ENCODE data around the gene ZNF555.

The ZNF555 gene

DNA sequence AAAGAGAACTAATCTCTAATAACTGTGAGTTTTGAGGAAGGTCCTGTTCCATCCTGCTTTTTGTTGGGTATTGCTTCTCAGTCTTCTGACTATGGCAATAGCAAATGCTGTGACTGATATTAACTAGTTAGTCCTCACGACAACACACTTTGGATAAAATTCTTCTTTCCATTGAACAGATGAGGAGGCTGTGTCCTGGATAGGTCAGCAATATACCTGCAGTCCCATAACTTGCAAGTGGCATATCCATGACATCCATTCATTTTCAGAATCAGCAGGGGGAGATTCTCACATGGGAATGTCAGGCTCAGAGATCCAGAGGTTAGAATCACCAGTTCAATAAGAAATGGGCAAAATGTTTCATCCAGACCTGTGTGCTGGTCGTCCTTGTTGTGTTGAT, 14.3 kb upstream of the ZNF555 start:
- FAIRE-seq, result no peak

DNA sequence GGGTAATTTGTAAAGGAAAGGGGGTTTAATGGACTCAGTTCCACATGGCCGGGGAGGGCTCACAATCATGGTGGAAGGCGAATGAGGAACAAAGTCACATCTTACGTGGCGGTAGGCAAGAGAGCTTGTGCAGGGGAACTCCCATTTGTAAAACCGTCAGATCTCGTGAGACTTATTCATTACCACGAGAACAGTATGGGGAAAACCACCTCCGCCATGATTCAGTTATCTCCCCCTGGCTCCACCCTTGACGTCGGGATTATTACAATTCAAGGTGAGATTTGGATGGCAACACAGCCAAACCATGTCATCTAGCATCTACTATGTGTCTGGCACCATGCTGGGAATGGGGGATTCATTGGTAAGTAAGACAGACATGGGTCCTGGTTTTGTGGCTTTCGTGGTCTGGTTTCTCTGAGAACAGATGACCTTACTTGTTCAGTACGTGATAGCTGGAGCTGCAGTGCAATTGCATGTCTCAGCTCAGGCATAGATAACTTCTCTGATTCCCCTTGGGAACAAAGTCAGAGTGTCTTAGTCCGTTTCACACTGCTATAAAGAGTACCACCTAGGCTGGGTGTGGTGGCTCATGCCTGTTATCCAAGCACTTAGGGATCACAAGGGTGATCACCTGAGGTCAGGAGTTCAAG, 13.3 kb upstream of the ZNF555 start:
- no peak for FAIRE-seq

DNA sequence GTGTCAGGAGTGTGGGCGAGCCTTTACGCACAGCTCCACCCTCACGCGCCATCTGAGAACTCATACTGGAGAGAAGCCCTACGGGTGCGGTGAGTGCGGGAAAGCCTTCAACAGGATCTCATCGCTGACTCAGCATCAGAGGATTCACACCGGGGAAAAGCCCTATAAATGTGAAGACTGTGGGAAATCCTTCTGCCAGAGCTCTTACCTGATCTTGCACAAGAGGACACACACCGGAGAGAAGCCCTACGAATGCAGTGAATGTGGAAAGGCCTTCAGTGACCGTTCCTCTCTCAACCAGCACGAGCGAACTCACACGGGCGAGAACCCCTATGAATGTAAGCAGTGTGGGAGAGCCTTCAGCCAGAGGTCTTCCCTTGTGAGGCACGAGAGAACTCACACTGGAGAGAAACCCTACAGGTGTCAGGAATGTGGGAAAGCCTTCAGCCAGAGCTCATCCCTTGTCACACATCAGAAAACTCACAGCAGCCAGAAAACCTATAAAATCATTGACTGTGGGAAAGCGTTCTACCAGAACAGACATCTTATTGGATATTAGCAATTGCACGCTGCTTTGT, 6.9 kb upstream of the ZNF555 start:
- no peak for FAIRE-seq

DNA sequence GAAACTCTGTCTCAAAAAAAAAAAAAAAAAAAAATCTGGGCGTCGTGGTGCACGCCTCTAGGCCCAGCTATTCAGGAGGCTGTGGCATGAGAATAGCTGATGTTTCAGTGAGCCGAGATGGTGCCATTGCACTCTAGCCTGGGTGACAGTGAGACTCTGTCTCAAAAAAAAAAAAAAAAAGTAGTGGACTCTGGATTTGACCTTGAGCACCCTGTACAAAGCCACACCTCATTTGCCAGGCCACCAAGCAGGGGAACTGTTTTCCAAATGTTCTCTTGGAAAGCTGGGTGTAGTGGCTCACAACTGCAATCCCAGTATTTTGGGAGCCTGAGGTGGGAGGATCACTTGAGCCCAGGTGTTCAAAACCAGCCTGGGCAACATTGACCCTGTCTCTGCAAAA, 3.8 kb upstream of the ZNF555 start:
- FAIRE-seq, result no peak

DNA sequence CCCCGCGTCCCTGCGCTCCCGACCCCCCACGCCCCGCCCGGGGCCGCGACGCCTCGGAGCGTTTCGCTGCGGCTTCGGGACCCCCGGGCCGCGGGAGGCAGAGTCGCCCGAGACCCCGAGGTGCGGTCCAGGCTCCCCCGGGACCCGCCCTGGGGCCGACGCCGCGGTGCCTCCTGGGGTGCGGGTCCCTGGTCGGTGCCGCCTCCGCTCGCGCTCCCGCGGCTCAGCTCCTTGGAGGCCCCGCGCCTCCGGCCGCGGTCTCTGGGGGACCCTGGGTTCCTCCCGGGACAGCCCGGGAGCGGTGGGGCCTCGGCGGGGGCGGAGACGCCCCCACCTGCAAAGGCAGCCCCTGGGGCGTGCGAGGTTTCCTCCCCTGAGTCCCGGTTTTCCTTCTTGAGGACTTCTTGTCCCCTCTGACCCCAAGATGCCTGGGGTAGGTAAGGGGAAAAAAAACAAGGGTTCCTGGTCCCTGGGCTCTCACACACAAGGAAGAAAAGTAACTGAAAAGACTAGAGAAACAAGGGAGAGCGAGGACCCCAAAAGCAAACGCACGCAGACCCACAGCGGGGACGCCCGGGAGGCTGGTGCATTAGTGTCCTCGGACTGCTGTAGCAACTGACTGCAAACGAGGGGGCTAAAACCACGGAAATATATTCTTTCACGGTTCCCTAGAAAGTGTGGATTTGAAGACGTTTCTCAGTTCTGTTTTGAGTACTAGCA, 740 bp downstream of the ZNF555 start:
- no peak for FAIRE-seq

GRCh38 chr19:2845107-2845506, 3.8 kb downstream of the ZNF555 start:
- no peak for FAIRE-seq

- no peak for FAIRE-seq
These were observed 5.1 kb downstream of the ZNF555 start for GRCh38 chr19:2846180-2846894.

DNA sequence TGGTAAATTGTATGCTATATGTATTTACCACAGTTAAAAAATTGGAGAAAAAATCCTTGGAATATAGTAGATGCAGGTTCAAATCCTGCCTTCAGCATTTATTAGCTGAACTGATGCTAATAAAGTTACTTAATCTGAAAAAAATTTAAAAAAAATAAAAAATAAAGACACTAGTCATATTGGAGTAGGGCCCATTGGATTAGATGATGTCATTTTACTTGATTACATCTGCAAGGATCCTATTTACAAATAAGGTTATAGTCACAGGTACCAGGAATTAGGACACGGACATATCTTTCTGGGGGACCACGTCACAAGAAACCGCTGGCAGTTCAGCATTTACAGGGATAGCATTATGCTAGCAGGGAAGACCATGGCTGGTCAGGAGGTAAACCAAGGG, 6.2 kb downstream of the ZNF555 start:
- no peak for FAIRE-seq

DNA sequence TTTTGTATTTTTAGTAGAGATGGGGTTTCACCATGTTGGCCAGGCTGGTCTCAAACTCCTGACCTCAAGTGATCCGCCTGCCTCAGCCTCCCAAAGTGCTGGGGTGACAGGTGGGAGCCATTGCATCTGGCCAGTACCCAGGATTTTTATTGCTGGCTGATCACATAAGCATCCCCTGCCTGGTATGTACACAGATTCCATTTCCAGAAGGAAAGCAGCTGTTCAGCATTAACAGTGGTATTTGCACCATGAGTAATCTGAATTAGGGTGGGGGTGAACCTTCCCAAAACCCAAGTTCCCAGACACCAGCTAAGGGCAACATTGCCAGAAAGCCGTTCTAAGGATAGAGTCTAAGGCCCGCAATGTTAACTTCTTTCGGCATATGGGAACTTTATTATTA, 7.3 kb downstream of the ZNF555 start:
- no peak for FAIRE-seq

DNA sequence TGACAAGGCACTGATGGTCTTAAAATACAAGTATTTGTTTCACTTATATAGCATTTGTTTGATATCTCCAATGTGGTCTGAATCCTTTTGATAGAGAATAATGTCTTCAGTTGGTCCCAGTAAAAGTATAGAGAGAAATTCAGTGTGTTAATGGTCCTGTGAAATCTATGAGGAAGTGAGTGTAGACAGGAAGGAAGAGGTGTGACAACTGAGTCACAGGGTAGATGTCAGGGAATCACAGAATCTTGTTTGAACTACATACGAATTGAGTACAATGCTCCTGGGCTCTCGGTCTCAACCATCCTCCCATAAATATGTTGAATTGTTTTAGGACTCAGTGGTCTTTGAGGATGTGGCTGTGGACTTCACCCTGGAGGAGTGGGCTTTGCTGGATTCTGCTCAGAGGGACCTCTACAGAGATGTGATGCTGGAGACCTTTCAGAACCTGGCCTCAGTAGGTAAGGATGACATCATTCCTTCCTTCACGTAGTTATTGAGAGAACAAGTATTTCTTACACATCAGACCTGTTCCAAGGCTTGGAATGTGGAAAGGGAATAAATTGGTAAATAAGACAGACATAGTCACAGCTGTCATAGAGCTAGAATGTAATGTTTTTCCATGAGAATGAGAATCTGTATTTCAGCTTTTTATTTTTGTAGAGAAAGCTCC, 9.1 kb downstream of the ZNF555 start:
- no peak for FAIRE-seq

GRCh38 chr19:2852598-2852997, 11.3 kb downstream of the ZNF555 start:
- no peak for FAIRE-seq

- no peak for FAIRE-seq
These were observed 11.8 kb downstream of the ZNF555 start for GRCh38 chr19:2853015-2853606.

DNA sequence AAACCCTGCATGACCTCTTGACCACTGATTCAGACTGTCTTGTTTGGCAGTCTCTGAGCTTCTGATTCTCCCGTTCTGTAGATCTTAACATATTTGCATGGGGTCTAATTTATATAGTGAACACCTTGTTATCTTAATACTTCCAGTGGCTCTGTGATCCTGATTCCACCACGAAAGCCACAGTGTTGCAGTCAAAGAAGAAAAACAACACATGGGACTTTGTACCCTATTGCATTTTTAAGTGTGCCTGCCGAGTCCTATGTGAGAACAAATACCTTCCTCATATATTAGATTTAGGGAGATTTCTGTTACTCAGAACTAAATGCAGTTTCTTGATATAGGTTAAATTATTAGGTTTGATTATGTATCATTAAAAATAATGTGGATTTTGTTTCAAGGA, 13.6 kb downstream of the ZNF555 start:
- FAIRE-seq, result no peak

DNA sequence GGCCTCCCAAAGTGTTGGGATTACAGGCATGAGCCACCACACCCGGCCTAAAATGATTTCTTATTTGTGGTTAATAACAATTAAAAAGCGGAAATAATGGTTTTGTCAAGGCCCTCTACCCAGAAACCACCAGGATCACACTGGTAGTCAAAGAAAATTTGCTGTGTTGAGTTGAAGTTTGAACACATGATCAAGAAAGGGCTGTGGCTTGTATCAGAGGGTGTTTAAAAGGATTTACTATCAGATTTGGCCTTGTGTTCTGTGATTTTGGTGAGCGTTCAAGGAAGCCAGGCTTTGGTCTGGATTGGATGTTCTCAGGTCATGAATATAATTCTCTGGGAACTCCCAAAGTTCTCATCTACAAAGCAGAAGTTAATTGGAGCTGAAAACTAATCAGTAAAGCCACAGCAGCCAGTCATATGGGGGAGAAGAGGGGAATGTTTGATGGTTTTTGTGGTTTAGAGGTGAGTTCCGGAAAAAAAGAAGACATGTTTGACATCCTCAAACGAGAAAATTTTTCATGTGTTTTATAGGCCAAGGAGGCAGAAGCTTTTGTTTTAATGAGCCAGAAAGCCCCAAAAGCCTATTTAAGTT, 15.3 kb downstream of the ZNF555 start:
- FAIRE-seq, result no peak

- no peak for FAIRE-seq
These were observed 17.6 kb downstream of the ZNF555 start for GRCh38 chr19:2858864-2859263.

DNA sequence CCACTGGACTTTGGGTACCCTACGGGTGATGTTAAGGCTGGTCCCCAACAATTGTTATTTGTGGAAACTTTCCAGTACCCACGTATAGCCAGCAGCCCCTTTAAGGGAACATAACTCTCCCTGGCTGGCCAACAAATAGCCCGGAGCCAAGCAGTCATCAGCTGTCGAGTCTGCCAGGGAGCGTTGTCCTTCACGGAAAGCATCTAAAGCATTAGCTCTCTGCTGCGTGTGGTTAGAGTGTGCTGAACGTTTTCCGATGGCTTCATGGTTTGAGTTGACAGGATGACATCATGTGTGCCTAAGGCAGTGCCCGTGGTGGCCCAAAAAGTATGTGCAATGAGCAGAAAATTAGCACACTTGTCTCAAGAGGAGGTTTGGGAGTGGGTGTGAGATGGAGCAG, 22.5 kb downstream of the ZNF555 start:
- no peak for FAIRE-seq

GRCh38 chr19:2865334-2866100, 24.2 kb downstream of the ZNF555 start:
- FAIRE-seq, result no peak

GRCh38 chr19:2866495-2867024, 25.3 kb downstream of the ZNF555 start:
- FAIRE-seq, result no peak

DNA sequence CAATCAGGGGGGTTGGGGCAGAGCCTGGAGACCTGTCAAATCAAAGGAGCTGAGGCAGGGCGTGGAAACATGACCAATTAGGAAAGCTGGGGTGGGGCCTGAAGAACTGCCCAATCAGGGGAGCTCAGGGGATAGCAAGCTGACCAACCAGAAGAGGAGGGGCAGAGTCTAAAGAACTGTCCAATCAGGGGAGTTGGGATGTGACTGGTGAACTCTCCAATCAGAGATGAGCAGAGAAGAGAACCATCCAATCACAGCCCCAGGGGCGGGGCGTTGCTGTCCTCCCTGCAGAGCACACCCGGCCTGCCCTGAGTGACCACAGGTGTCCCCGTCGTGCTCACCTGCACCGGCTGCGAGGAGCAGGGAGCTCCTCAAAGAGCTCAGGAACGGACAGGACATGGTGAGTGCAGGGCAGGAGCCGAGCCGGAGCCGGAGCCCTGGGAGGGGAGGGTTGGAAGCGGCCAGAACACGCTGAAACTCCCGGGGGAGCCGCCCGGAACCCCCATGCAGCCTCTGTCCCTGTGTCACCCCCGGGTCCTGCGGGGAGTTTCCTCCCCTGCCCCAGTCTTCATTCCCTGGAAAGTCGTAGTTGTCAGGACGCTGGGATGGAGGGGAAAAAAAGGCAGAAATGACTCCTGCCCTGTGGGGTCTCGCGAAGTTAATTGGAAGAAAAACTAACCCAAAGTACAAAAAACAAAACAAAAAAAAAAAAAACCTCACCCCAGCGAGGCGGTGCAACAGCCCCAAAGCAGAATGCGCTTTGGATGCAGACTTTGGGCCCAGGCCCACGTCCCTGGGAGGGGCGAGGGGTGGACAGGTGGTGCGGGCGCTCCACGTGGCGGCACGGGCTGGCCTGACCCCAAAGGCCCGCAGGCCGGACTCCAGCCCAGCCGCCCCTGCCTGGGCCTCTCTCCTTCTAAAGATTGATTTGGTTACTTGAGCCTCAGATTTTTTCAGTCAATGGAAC, 26.0 kb downstream of the ZNF555 start, which contains the start of gene ZNF556:
Gene ZNF556 (plus strand): TSS at position 311 of the 967 bp plus-strand sequence. CDS start 87 bp downstream, at position 398.
- FAIRE-seq, result no peak

DNA sequence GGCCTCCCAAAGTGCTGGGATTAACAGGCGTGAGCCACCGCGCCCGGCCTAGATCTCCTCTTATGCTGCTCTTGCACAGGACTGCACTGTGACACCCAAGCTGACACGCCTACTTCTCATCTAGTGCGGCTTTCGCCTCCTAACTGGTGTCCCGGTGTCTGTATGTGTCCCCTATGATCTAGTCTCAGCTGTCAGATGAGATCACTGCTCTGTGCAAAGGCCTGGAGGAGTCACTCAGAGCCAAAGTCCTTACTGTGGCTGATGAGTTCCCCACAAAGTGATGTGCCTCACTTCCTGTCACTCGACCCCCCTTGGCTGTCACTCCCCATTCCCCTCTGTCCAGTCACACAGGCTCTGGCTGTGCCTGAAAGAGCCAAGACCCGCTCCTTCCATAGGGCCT, 28.3 kb downstream of the ZNF555 start:
- FAIRE-seq, result no peak

Measured in islet of Langerhans (tissue), 1 donor.